Keratinocyte (primary cell): ENCODE data around the gene HSPA1B. TPM values are rescaled to one million over a fixed set of nuclear protein-coding genes. Genes with fewer than 3 reads are reported as not detected.
"Not testable (repeated sequence)": the region's sequence is repeated elsewhere in the genome, so short reads cannot be mapped to it uniquely, and the experiment has no call there.

Source experiments
- DNase-seq: peaks from one replicate; pipeline ENCODE4 v3.0.0-alpha.2; 2011; ENCODE audit warnings: low read depth, missing footprints, low spot score
- FAIRE-seq: peaks from 2 replicates; lab custom pipeline; 2011; peaks lifted over from hg19 to GRCh38; lab: Jason Lieb, UNC
- H2AFZ ChIP-seq: 2 replicates; pipeline ENCODE4 v1.6.0; 2012; ENCODE audit warnings: low read length, control low read depth, inconsistent platforms; ENCODE audit not compliant: control insufficient read depth
- H3K27ac ChIP-seq: 2 replicates; pipeline ENCODE4 v1.5.1; 2011; ENCODE audit warnings: low read length; ENCODE audit not compliant: control insufficient read depth, insufficient read depth
- H3K27me3 ChIP-seq: 3 replicates; pipeline ENCODE4 v1.6.0; 2011; ENCODE audit warnings: low read length; ENCODE audit not compliant: control insufficient read depth, insufficient read depth; ENCODE audit errors: extremely low read depth
- H3K36me3 ChIP-seq, 2 experiments: 2 replicates in 1 of 2; 3 replicates in 1 of 2; pipeline ENCODE4 v1.5.1; 2011; ENCODE audit warnings: low read length in 2 of 2, mild to moderate bottlenecking in 1 of 2; ENCODE audit not compliant: control insufficient read depth in 2 of 2, insufficient read depth in 2 of 2; ENCODE audit errors: extremely low read depth in 1 of 2
- H3K4me1 ChIP-seq: 3 replicates; pipeline ENCODE4 v1.5.1; 2011; ENCODE audit warnings: low read length; ENCODE audit not compliant: control insufficient read depth, insufficient read depth; ENCODE audit errors: extremely low read depth
- H3K4me2 ChIP-seq: 3 replicates; pipeline ENCODE4 v1.6.0; 2011; ENCODE audit warnings: low read depth, low read length; ENCODE audit not compliant: control insufficient read depth, insufficient read depth; ENCODE audit errors: extremely low read depth
- H3K4me3 ChIP-seq, 3 experiments: fragments of 200-600 bp in 1 of 3; sonication (generic) in 1 of 3; 2 replicates in 2 of 3; 3 replicates in 1 of 3; pipeline ENCODE4 v1.5.1; 2011 to 2016; ENCODE audit warnings: low read length in 3 of 3, mild to moderate bottlenecking in 3 of 3, control low read depth in 2 of 3, inconsistent platforms in 1 of 3, low read depth in 1 of 3, mixed read lengths in 1 of 3, mixed run types in 1 of 3, moderate library complexity in 1 of 3; ENCODE audit not compliant: control insufficient read depth in 2 of 3, insufficient read depth in 2 of 3; ENCODE audit errors: extremely low read depth in 1 of 3
- H3K79me2 ChIP-seq: 2 replicates; pipeline ENCODE4 v1.6.0; 2012; ENCODE audit warnings: low read length; ENCODE audit not compliant: control insufficient read depth, insufficient read depth
- H3K9ac ChIP-seq: 3 replicates; pipeline ENCODE4 v1.6.0; 2011; ENCODE audit warnings: low read length; ENCODE audit not compliant: control insufficient read depth, insufficient read depth; ENCODE audit errors: extremely low read depth
- H3K9me1 ChIP-seq: 3 replicates; pipeline ENCODE4 v1.6.0; 2011; ENCODE audit warnings: low read length; ENCODE audit not compliant: control insufficient read depth, insufficient read depth; ENCODE audit errors: extremely low read depth
- H3K9me3 ChIP-seq: 2 replicates; pipeline ENCODE4 v1.5.1; 2012; ENCODE audit warnings: low read depth, low read length; ENCODE audit not compliant: control insufficient read depth
- H4K20me1 ChIP-seq: 3 replicates; pipeline ENCODE4 v1.6.0; 2011; ENCODE audit warnings: low read length; ENCODE audit not compliant: control insufficient read depth, insufficient read depth; ENCODE audit errors: extremely low read depth
- CTCF ChIP-seq, 3 experiments: IDR thresholded peaks in 1 of 3; conservative IDR thresholded peaks in 1 of 3; optimal IDR thresholded peaks in 1 of 3; 2 replicates in 2 of 3; 3 replicates in 1 of 3; pipeline versions ENCODE3 to v1.5.1; 2011; ENCODE audit warnings: low read length in 3 of 3, mild to moderate bottlenecking in 3 of 3, moderate library complexity in 2 of 3, control low read depth in 1 of 3, inconsistent platforms in 1 of 3; ENCODE audit not compliant: insufficient read depth in 2 of 3; ENCODE audit errors: extremely low read depth in 1 of 3
- EZH2 ChIP-seq: IDR thresholded peaks from one replicate; pipeline ENCODE4 v1.6.1; 2012; ENCODE audit warnings: inconsistent platforms, mild to moderate bottlenecking, low read length, moderate library complexity
- dilution Hi-C: fragments of 300-500 bp; cut with MboI; formaldehyde crosslinking; loops from one replicate; pipeline ENCODE4 v1.7.0; 2020; ENCODE audit warnings: low sequenced_read_pairs; ENCODE audit not compliant: extremely low pct_ligation_motif_present
- polyA plus RNA-seq, 5 experiments: library from polyadenylated mRNA; depleted of rRNA in 3 of 5; stranded (reverse) in 3 of 5; stranded (forward) in 1 of 5; unstranded in 1 of 5; fragments of >200 nt; gene quantifications; 1 replicate in 1 of 5; 2 replicates in 3 of 5; 3 replicates in 1 of 5; pipeline versions ENCODE4 v1.2.1 to v1.2.3, GENCODE V29; 2011 to 2012; ENCODE audit warnings: missing spikeins in 2 of 5, low read depth in 1 of 5, low replicate concordance in 1 of 5

Gene HSPA1B
- polyA plus RNA-seq, 1 donor (not counting 4 experiments of a cell fraction or from before 2014, with no cell fraction given) = 48.1 TPM

- Histone ChIP-seq H3K4me3 (peak overlapping the region; percentile 78 to 96 (median 92)), H2AFZ (no peak overlapping the region), H3K27me3 (no peaks in the 10 kb centered on the region), H4K20me1 (peaks cover 39% of the 10 kb centered on the region), H3K9me1 (peaks cover 2% of the 10 kb centered on the region), H3K27ac (peak overlapping the region; percentile 99), H3K36me3 (peaks cover 23 to 37% of the 10 kb centered on the region in 2 experiments), H3K4me2 (peak overlapping the region; percentile 95), H3K9me3 (no peaks in the 10 kb centered on the region), H3K9ac (peak overlapping the region; percentile 97), H3K4me1 (peaks cover 15% of the 10 kb centered on the region), H3K79me2 (peaks cover 45% of the 10 kb centered on the region)
- no peak for TF ChIP-seq EZH2
- TF ChIP-seq CTCF (optimal IDR thresholded peaks at IDR 0.05 in 1 of 3, IDR thresholded peaks at IDR 0.05 in 1 of 3, conservative IDR thresholded peaks at IDR 0.05 in 1 of 3; ENCODE audit: extremely low read depth in 1 of 3, insufficient read depth in 2 of 3, low read length in 3 of 3) = no peak
- DNase-seq = no peak
- dilution Hi-C loops = no loop called here
- no peak for FAIRE-seq
Observed at GRCh38 chr6:31837369-31838113, 10.0 kb downstream of the HSPA1B start.

GRCh38 chr6:31838114-31838553, 10.6 kb downstream of the HSPA1B start:
- H2AFZ ChIP-seq, H3K27ac ChIP-seq, H3K9me3 ChIP-seq, H3K27me3 ChIP-seq, H3K9me1 ChIP-seq, FAIRE-seq, dilution Hi-C loops, DNase-seq: not testable (repeated sequence)
- Histone ChIP-seq H3K4me3 (peak overlapping the region in 2 of 3 experiments; percentile 78 to 92), H3K79me2 (peaks cover 45% of the 10 kb centered on the region), H3K36me3 (peaks cover 23 to 37% of the 10 kb centered on the region in 2 experiments), H3K9ac (peak overlapping the region; percentile 97), H3K4me1 (peaks cover 15% of the 10 kb centered on the region), H3K4me2 (peak overlapping the region; percentile 95), H4K20me1 (peaks cover 39% of the 10 kb centered on the region)
